ENCODE data around the gene EEFSEC.

EEFSEC gene

GRCh38 chr3:128342701-128343180, 189.5 kb downstream of the EEFSEC start:
- TF ChIP-seq CTBP1 (IDR thresholded peaks at IDR 0.05; ENCODE audit: borderline replicate concordance) = no peak
- TF ChIP-seq, protein P1, sequence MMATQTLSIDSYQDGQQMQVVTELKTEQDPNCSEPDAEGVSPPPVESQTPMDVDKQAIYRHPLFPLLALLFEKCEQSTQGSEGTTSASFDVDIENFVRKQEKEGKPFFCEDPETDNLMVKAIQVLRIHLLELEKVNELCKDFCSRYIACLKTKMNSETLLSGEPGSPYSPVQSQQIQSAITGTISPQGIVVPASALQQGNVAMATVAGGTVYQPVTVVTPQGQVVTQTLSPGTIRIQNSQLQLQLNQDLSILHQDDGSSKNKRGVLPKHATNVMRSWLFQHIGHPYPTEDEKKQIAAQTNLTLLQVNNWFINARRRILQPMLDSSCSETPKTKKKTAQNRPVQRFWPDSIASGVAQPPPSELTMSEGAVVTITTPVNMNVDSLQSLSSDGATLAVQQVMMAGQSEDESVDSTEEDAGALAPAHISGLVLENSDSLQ (IDR thresholded peaks at IDR 0.05) = no peak
- TF ChIP-seq FOXK2 (IDR thresholded peaks at IDR 0.05) = no peak
- TF ChIP-seq SP1 (IDR thresholded peaks at IDR 0.05) = no peak
- no peak for TF ChIP-seq ELF4 (IDR thresholded peaks at IDR 0.05)
- no peak for TF ChIP-seq TARDBP (IDR thresholded peaks at IDR 0.05)
- no peak for TF ChIP-seq SUZ12 (IDR thresholded peaks at IDR 0.05)
- POLR2A ChIA-PET = no interaction called here
- CTCF ChIA-PET = no interaction called here
- DNase-seq (ENCODE audit: extremely low spot score) = no peak

DNA sequence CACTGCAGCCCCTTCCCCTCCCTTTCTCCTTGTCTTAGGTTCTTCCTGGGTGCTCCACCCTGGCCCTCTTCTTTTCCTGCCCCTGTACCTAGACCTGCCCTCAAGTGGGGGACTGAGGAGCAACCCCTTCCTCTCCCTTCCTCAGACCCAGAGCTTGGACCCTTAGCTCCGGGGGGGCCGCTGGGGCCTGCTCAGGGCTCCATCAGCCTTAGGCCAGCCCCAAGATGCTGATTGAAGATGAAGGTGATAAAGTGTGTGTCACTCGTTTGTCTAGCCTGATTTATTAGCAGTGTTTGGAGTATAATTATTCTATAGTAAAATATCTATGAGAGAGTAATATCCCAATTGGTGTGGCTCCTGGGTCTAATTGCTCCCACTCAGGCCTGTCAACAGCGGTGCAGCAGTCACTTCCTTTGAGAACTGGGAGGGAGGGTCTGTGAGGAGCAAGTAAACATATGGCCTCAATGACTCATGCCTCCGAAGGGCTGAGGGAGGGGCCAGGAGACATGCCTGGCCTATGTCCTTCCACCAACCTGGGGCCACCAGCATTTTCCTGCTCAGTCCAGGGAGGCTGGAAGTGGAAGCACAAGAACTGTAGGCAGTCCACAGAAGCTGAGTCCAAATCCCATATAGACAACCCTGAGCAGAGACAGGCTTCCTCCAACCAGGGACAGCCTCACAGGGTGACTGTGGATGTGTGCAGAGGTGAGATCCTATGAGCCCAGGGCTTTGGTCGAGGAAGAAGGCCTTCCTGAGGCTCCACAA, 190.2 kb downstream of the EEFSEC start:
- TF ChIP-seq ELF4 (IDR thresholded peaks at IDR 0.05) (no peak), SUZ12 (IDR thresholded peaks at IDR 0.05) (no peak), ARNT (IDR thresholded peaks at IDR 0.05) (no peak), FOXM1 (IDR thresholded peaks at IDR 0.05; ENCODE audit: borderline replicate concordance) (no peak), FOXK2 (IDR thresholded peaks at IDR 0.05) (no peak), HDGF (IDR thresholded peaks at IDR 0.05; ENCODE audit: borderline replicate concordance) (no peak), BHLHE40 (IDR thresholded peaks at IDR 0.05; ENCODE audit: borderline replicate concordance) (no peak), NFRKB (IDR thresholded peaks at IDR 0.05) (no peak), TARDBP (IDR thresholded peaks at IDR 0.05) (no peak), SP1 (IDR thresholded peaks at IDR 0.05) (no peak), FOXA1 (IDR thresholded peaks at IDR 0.05) (no peak), CTBP1 (IDR thresholded peaks at IDR 0.05; ENCODE audit: borderline replicate concordance) (no peak), LEF1 (IDR thresholded peaks at IDR 0.05; ENCODE audit: borderline replicate concordance) (no peak), L3MBTL2 (conservative IDR thresholded peaks at IDR 0.05) (no peak), ZNF384 (IDR thresholded peaks at IDR 0.05) (no peak)
- TF ChIP-seq, protein P1 (IDR thresholded peaks at IDR 0.05) = no peak
- ChIA-PET CTCF (interaction anchor here (0.9 kb wide), 1 partner anchor 21 kb away, joined by 3 read pairs; no protein-coding TSS in a partner anchor), POLR2A (no interaction called here)
- no peak for DNase-seq (ENCODE audit: extremely low spot score)

GRCh38 chr3:128344052-128344735, 190.9 kb downstream of the EEFSEC start:
- ChIA-PET POLR2A (no interaction called here), CTCF (interaction anchor here (0.9 kb wide), 1 partner anchor 22 kb away, joined by 3 read pairs; no protein-coding TSS in a partner anchor)
- TF ChIP-seq SUZ12 (IDR thresholded peaks at IDR 0.05) = no peak
- TF ChIP-seq FOXK2 (IDR thresholded peaks at IDR 0.05) = no peak
- no peak for TF ChIP-seq ELF4 (IDR thresholded peaks at IDR 0.05)
- TF ChIP-seq SP1 (IDR thresholded peaks at IDR 0.05) = no peak
- no peak for TF ChIP-seq TARDBP (IDR thresholded peaks at IDR 0.05)
- TF ChIP-seq FOXA1 (IDR thresholded peaks at IDR 0.05) = no peak
- no peak for TF ChIP-seq NFRKB (IDR thresholded peaks at IDR 0.05)
- TF ChIP-seq L3MBTL2 (conservative IDR thresholded peaks at IDR 0.05) = no peak
- DNase-seq (ENCODE audit: extremely low spot score) = no peak

- no peak for TF ChIP-seq ZNF384 (IDR thresholded peaks at IDR 0.05)
- TF ChIP-seq FOXM1 (IDR thresholded peaks at IDR 0.05; ENCODE audit: borderline replicate concordance) = no peak
- TF ChIP-seq ELF4 (IDR thresholded peaks at IDR 0.05) = no peak
- no peak for TF ChIP-seq ARNT (IDR thresholded peaks at IDR 0.05)
- TF ChIP-seq CTBP1 (IDR thresholded peaks at IDR 0.05; ENCODE audit: borderline replicate concordance) = no peak
- no peak for TF ChIP-seq LEF1 (IDR thresholded peaks at IDR 0.05; ENCODE audit: borderline replicate concordance)
- TF ChIP-seq, protein P1 (IDR thresholded peaks at IDR 0.05) = no peak
- no peak for TF ChIP-seq HDGF (IDR thresholded peaks at IDR 0.05; ENCODE audit: borderline replicate concordance)
- no peak for TF ChIP-seq L3MBTL2 (conservative IDR thresholded peaks at IDR 0.05)
- no peak for TF ChIP-seq BHLHE40 (IDR thresholded peaks at IDR 0.05; ENCODE audit: borderline replicate concordance)
- ChIA-PET POLR2A (no interaction called here), CTCF (no interaction called here)
- DNase-seq (ENCODE audit: extremely low spot score) = no peak
Observed at GRCh38 chr3:128345196-128345595, 191.9 kb downstream of the EEFSEC start.

DNA sequence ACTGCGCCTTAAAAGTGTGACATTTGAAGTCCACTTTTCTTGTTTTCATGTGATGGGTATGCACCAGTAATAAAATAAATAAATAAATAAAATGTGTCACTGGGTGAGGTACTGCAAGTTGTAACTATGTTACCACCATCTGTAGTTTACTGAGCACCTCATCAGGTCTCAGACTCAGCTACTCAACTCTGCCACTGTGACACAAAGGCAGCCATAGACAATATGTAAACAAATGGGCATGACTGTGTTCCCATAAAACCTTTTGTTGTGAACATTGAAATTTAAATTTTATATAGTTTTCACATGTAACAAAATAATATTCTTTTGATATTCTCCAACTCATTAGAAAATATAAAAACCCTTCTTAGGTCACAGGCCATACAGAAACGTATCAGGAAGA, 193.3 kb downstream of the EEFSEC start:
- no peak for DNase-seq (ENCODE audit: extremely low spot score)
- ChIA-PET CTCF (no interaction called here), POLR2A (no interaction called here)
- TF ChIP-seq ZNF384 (IDR thresholded peaks at IDR 0.05) (no peak), SP1 (IDR thresholded peaks at IDR 0.05) (no peak), FOXM1 (IDR thresholded peaks at IDR 0.05; ENCODE audit: borderline replicate concordance) (no peak), TARDBP (IDR thresholded peaks at IDR 0.05) (no peak), NFRKB (IDR thresholded peaks at IDR 0.05) (no peak), ELF4 (IDR thresholded peaks at IDR 0.05) (no peak), FOXK2 (IDR thresholded peaks at IDR 0.05) (no peak)

- no peak for DNase-seq (ENCODE audit: extremely low spot score)
- TF ChIP-seq CTBP1 (IDR thresholded peaks at IDR 0.05; ENCODE audit: borderline replicate concordance) (no peak), SUZ12 (IDR thresholded peaks at IDR 0.05) (no peak), ZNF384 (IDR thresholded peaks at IDR 0.05) (no peak), FOXA1 (IDR thresholded peaks at IDR 0.05) (no peak), L3MBTL2 (conservative IDR thresholded peaks at IDR 0.05) (no peak), TARDBP (IDR thresholded peaks at IDR 0.05) (no peak), ELF4 (IDR thresholded peaks at IDR 0.05) (no peak), ARNT (IDR thresholded peaks at IDR 0.05) (no peak), NFRKB (IDR thresholded peaks at IDR 0.05) (no peak), HDGF (IDR thresholded peaks at IDR 0.05; ENCODE audit: borderline replicate concordance) (no peak), BHLHE40 (IDR thresholded peaks at IDR 0.05; ENCODE audit: borderline replicate concordance) (no peak), FOXK2 (IDR thresholded peaks at IDR 0.05) (no peak), SP1 (IDR thresholded peaks at IDR 0.05) (no peak), FOXM1 (IDR thresholded peaks at IDR 0.05; ENCODE audit: borderline replicate concordance) (no peak), LEF1 (IDR thresholded peaks at IDR 0.05; ENCODE audit: borderline replicate concordance) (no peak)
- TF ChIP-seq, protein P1 (IDR thresholded peaks at IDR 0.05) = no peak
- POLR2A ChIA-PET = no interaction called here
- CTCF ChIA-PET = no interaction called here
Observed at GRCh38 chr3:128347282-128347681, 194.0 kb downstream of the EEFSEC start.

Data from HEK293T (cell line).